Measurements from ENCODE around the gene GRID1. TPM values are rescaled to one million over a fixed set of nuclear protein-coding genes. Genes with fewer than 3 reads are reported as not detected.

The GRID1 gene
- total RNA-seq, 2 donors from 2014 or later, result 0.27 to 0.85 TPM

GRCh38 chr10:85638797-85639196 lies 727.8 kb downstream of the GRID1 start:
- no peak for DNase-seq (ENCODE audit: low spot score)
- H3K27ac ChIP-seq, result no peak overlapping the region
- no peaks in the 10 kb centered on the region for H3K27me3 ChIP-seq (replicated peaks; ENCODE audit: insufficient read depth)
- no peaks in the 10 kb centered on the region for H3K9me3 ChIP-seq
- no peak for ATAC-seq (ENCODE audit: insufficient number of reproducible peaks, low FRiP score, low read depth)
- no peak for TF ChIP-seq CTCF (IDR thresholded peaks at IDR 0.05)
- H3K36me3 ChIP-seq, result no peaks in the 10 kb centered on the region
- H3K4me3 ChIP-seq, result no peak overlapping the region
- H3K4me1 ChIP-seq (ENCODE audit: control insufficient read depth in 1 of 2, low read depth in 2 of 2), result peaks cover 0 to 10% of the 10 kb centered on the region in 2 donors

- DNase-seq (ENCODE audit: low spot score) (no peak), ATAC-seq (ENCODE audit: insufficient number of reproducible peaks, low FRiP score, low read depth) (no peak)
- Histone ChIP-seq H3K9me3 (no peaks in the 10 kb centered on the region), H3K27me3 (replicated peaks; ENCODE audit: insufficient read depth) (no peaks in the 10 kb centered on the region), H3K4me3 (no peak overlapping the region), H3K27ac (no peak overlapping the region), H3K4me1 (ENCODE audit: control insufficient read depth in 1 of 2, low read depth in 2 of 2) (no peaks in the 10 kb centered on the region), H3K36me3 (no peaks in the 10 kb centered on the region)
- no peak for TF ChIP-seq CTCF (IDR thresholded peaks at IDR 0.05)
These were observed 730.9 kb downstream of the GRID1 start for GRCh38 chr10:85635650-85636049.

GRCh38 chr10:85624511-85624910 lies 742.1 kb downstream of the GRID1 start:
- no peak overlapping the region for H3K27ac ChIP-seq

GRCh38 chr10:85623758-85624157 lies 742.8 kb downstream of the GRID1 start:
- no peaks in the 10 kb centered on the region for H3K9me3 ChIP-seq
- no peak for ATAC-seq (ENCODE audit: insufficient number of reproducible peaks, low FRiP score, low read depth)
- no peak overlapping the region for H3K27ac ChIP-seq
- no peak overlapping the region for H3K4me3 ChIP-seq
- TF ChIP-seq CTCF (IDR thresholded peaks at IDR 0.05), result no peak
- no peaks in the 10 kb centered on the region for H3K4me1 ChIP-seq (ENCODE audit: control insufficient read depth in 1 of 2, low read depth in 2 of 2)
- H3K36me3 ChIP-seq, result no peaks in the 10 kb centered on the region
- no peak for DNase-seq (ENCODE audit: low spot score)
- H3K27me3 ChIP-seq (replicated peaks; ENCODE audit: insufficient read depth), result no peaks in the 10 kb centered on the region

More at GRCh38 chr10:85624511-85624910, 742.1 kb downstream of the GRID1 start:
- Histone ChIP-seq H3K36me3 (no peaks in the 10 kb centered on the region), H3K27me3 (replicated peaks; ENCODE audit: insufficient read depth) (no peaks in the 10 kb centered on the region), H3K9me3 (no peaks in the 10 kb centered on the region), H3K4me3 (no peak overlapping the region), H3K4me1 (ENCODE audit: control insufficient read depth in 1 of 2, low read depth in 2 of 2) (no peaks in the 10 kb centered on the region)
- no peak for DNase-seq (ENCODE audit: low spot score)
- TF ChIP-seq CTCF (IDR thresholded peaks at IDR 0.05), result no peak
- ATAC-seq (ENCODE audit: insufficient number of reproducible peaks, low FRiP score, low read depth), result no peak

GRCh38 chr10:85623342-85623741 lies 743.3 kb downstream of the GRID1 start:
- ATAC-seq (ENCODE audit: insufficient number of reproducible peaks, low FRiP score, low read depth) (no peak), DNase-seq (ENCODE audit: low spot score) (no peak)
- TF ChIP-seq CTCF (IDR thresholded peaks at IDR 0.05), result no peak
- H3K4me1 ChIP-seq (ENCODE audit: control insufficient read depth in 1 of 2, low read depth in 2 of 2), result no peaks in the 10 kb centered on the region
- no peak overlapping the region for H3K4me3 ChIP-seq
- no peaks in the 10 kb centered on the region for H3K36me3 ChIP-seq
- H3K27ac ChIP-seq, result no peak overlapping the region
- H3K27me3 ChIP-seq (replicated peaks; ENCODE audit: insufficient read depth), result no peaks in the 10 kb centered on the region
- no peaks in the 10 kb centered on the region for H3K9me3 ChIP-seq
